GM19238 (cell line): ENCODE results near the gene GDPD5.

Experiments used
- DNase-seq: peaks from one replicate; pipeline ENCODE4 v3.0.0; 2011; ENCODE audit warnings: low spot score; ENCODE audit not compliant: insufficient read length

GDPD5 gene

GRCh38 chr11:75399344-75400145 is 126.2 kb downstream of the GDPD5 start, which contains the start of gene RPS3:
TSS of gene RPS3 (plus strand) at chr11:75399518. CDS start at chr11:75399548, 30 bp downstream.
- DNase-seq = peak; percentile 91

- no peak for DNase-seq
Measured at GRCh38 chr11:75398906-75399305, 126.8 kb downstream of the GDPD5 start.

GRCh38 chr11:75394085-75394840 is 131.5 kb downstream of the GDPD5 start:
- no peak for DNase-seq

- DNase-seq = no peak
Measured at GRCh38 chr11:75389925-75390324, 135.8 kb downstream of the GDPD5 start.

GRCh38 chr11:75389276-75389605 is 136.5 kb downstream of the GDPD5 start:
- no peak for DNase-seq

- DNase-seq = peak; percentile 42
Measured at GRCh38 chr11:75388386-75389275, 137.1 kb downstream of the GDPD5 start.

- DNase-seq = no peak
Measured at GRCh38 chr11:75387736-75388294, 137.9 kb downstream of the GDPD5 start.

- DNase-seq = no peak
Measured at GRCh38 chr11:75386942-75387630, 138.7 kb downstream of the GDPD5 start.
